Spleen (tissue), 11 donors: Measurements from ENCODE around the gene TRMT61B. TPM values are rescaled to one million over a fixed set of nuclear protein-coding genes. Genes with fewer than 3 reads are reported as not detected.

Experiments
- DNase-seq: peaks from one replicate; pipeline ENCODE4 v3.0.0-alpha.2; 2020
- H3K27ac ChIP-seq, 8 donors: fragments of 200-600 bp; sonication (generic) in 7 of 8; 1 replicate in 4 of 8; 2 replicates in 4 of 8; pipeline versions ENCODE4 v1.5.0 to v1.8.0; 2016 to 2021; ENCODE audit warnings: inconsistent platforms in 4 of 8, mild to moderate bottlenecking in 4 of 8, moderate library complexity in 1 of 8
- H3K27me3 ChIP-seq, 7 donors: fragments of 200-600 bp; sonication (generic) in 6 of 7; replicated peaks in 1 of 7; 1 replicate in 4 of 7; 2 replicates in 3 of 7; pipeline versions ENCODE4 v1.5.0 to v1.8.0; 2016 to 2021; ENCODE audit warnings: inconsistent platforms in 3 of 7, mild to moderate bottlenecking in 1 of 7
- H3K36me3 ChIP-seq, 6 donors: fragments of 200-600 bp; sonication (generic) in 5 of 6; 1 replicate in 4 of 6; 2 replicates in 2 of 6; pipeline versions ENCODE4 v1.5.0 to v1.8.0; 2016 to 2021; ENCODE audit warnings: inconsistent platforms in 2 of 6
- H3K4me1 ChIP-seq, 6 donors: fragments of 200-600 bp; sonication (generic) in 5 of 6; 1 replicate in 3 of 6; 2 replicates in 3 of 6; pipeline versions ENCODE4 v1.5.0 to v1.8.0; 2016 to 2021; ENCODE audit warnings: inconsistent platforms in 3 of 6
- H3K4me3 ChIP-seq, 8 donors: fragments of 200-600 bp; sonication (generic) in 7 of 8; 1 replicate in 4 of 8; 2 replicates in 4 of 8; pipeline versions ENCODE4 v1.5.0 to v1.8.0; 2016 to 2021; ENCODE audit warnings: inconsistent platforms in 4 of 8, mild to moderate bottlenecking in 4 of 8, moderate library complexity in 2 of 8
- H3K9me3 ChIP-seq, 8 donors: fragments of 200-600 bp; sonication (generic) in 7 of 8; 1 replicate in 4 of 8; 2 replicates in 4 of 8; pipeline versions ENCODE4 v1.5.0 to v1.8.0; 2016 to 2021; ENCODE audit warnings: inconsistent platforms in 4 of 8
- POLR2A ChIP-seq, 3 donors: fragments of 450-650 bp; IDR thresholded peaks; one replicate each; pipeline ENCODE4 v1.5.1; 2017; ENCODE audit warnings: antibody characterized with exemption in 3 of 3, mild to moderate bottlenecking in 1 of 3
- POLR2AphosphoS5 ChIP-seq, 3 donors: sonication (generic); formaldehyde crosslinking; IDR thresholded peaks; one replicate each; pipeline ENCODE4 v1.5.1; 2017; ENCODE audit warnings: antibody characterized with exemption in 3 of 3
- WGBS, 5 donors: extraction: QIAGEN DNeasy Blood & Tissue Kit in 3 of 5; methylation state at CpG; one replicate each; pipeline versions ENCODE4 v1.1.5 to v1.1.7; 2013 to 2018; 5-methylcytosine and 5-hydroxymethylcytosine counted together
- intact Hi-C: fragments of 100-400 bp; cut with DNase I; formaldehyde crosslinking; loops from one replicate; pipeline ENCODE4 v1.15.0; 2023; ENCODE audit warnings: low total_unique reads
- polyA plus RNA-seq, 3 donors: library from polyadenylated mRNA; stranded (reverse); fragments of 200-250 nt; gene quantifications; one replicate each; pipeline ENCODE4 v1.2.1, GENCODE V29; 2013
- total RNA-seq, 7 donors: library from RNA; depleted of rRNA in 3 of 7; stranded (reverse); fragments of >200 nt in 3 of 7; fragmentation: NEBNext Ultra II Directional in 4 of 7; extraction: Animal tissue kit (Norgen Biotek cat#: 25700) in 4 of 7; gene quantifications; one replicate each; pipeline versions ENCODE4 v1.1.0 to v1.2.1, GENCODE V29; 2016 to 2021
- TF ChIP-seq, protein P1 (sequence below), 11 experiments: fragments of 200-600 bp in 7 of 11; fragments of 450-650 bp in 4 of 11; sonication (generic) in 4 of 11; IDR thresholded peaks in 8 of 11; conservative IDR thresholded peaks in 3 of 11; 1 replicate in 7 of 11; 2 replicates in 4 of 11; pipeline versions ENCODE4 v1.4.0 to v1.8.0; 2016 to 2021; ENCODE audit warnings: antibody characterized with exemption in 11 of 11, inconsistent platforms in 4 of 11, mild to moderate bottlenecking in 1 of 11
- donor health status: healthy with polysubstance abuse.
- donor health status: DM: no; HTN: no; CAD: no; lungs with moderate emphysema.
- donor health status: DM: no; HTN: no; CAD: no.
- donor health status: Bipolar disorder and iron deficiency.
- donor health status: healthy.
- donor health status: DM: no; HTN: no; CAD: no.
- donor health status: DM: yes; HTN: yes; CAD: no.

The TRMT61B gene
- total and polyA plus RNA-seq, 10 donors: 12.3 to 30.2 (median 15.7) TPM

GRCh38 chr2:28908172-28908571 lies 38.1 kb upstream of the TRMT61B start:
- DNase-seq: no peak
- no peaks in the 10 kb centered on the region for H3K9me3 ChIP-seq
- TF ChIP-seq POLR2A (IDR thresholded peaks at IDR 0.05) (no peak), POLR2AphosphoS5 (IDR thresholded peaks at IDR 0.05) (no peak)
- TF ChIP-seq, protein P1, sequence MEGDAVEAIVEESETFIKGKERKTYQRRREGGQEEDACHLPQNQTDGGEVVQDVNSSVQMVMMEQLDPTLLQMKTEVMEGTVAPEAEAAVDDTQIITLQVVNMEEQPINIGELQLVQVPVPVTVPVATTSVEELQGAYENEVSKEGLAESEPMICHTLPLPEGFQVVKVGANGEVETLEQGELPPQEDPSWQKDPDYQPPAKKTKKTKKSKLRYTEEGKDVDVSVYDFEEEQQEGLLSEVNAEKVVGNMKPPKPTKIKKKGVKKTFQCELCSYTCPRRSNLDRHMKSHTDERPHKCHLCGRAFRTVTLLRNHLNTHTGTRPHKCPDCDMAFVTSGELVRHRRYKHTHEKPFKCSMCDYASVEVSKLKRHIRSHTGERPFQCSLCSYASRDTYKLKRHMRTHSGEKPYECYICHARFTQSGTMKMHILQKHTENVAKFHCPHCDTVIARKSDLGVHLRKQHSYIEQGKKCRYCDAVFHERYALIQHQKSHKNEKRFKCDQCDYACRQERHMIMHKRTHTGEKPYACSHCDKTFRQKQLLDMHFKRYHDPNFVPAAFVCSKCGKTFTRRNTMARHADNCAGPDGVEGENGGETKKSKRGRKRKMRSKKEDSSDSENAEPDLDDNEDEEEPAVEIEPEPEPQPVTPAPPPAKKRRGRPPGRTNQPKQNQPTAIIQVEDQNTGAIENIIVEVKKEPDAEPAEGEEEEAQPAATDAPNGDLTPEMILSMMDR (IDR thresholded peaks at IDR 0.05 in 8 of 11, conservative IDR thresholded peaks at IDR 0.05 in 3 of 11): no peak
- peaks cover 0 to 99% (median 76%) of the 10 kb centered on the region in 6 donors for H3K36me3 ChIP-seq
- WGBS, 5 donors: 0 to 57% (median 0%) methylated on average over 1 of the region's 1 CpG
- intact Hi-C loops: no loop called here
- no peak overlapping the region for H3K27ac ChIP-seq
- H3K4me3 ChIP-seq: no peak overlapping the region
- peaks cover 0 to 7% (median 0%) of the 10 kb centered on the region in 6 donors for H3K4me1 ChIP-seq
- H3K27me3 ChIP-seq: no peaks in the 10 kb centered on the region

DNA sequence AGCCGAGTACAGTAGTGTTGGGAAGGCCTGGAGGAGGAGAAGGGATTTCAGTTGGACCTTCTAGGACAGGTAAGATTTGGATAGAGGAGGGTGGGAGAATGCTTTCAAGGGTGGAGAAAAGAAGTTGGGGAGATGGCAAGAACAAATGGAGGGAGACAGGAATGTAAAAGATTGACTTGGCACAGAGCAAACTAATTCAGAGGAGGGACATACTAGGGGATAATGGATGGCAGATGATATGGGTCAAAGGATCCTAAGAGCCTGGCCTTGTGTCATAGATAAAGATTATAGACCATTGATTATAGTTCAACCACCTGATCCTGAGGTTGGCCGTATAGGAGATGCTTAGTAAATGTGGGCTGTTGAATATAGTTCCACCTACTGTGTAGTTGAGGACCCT lies 36.7 kb upstream of the TRMT61B start:
- H3K36me3 ChIP-seq: peaks cover 0 to 99% (median 71%) of the 10 kb centered on the region in 6 donors
- no peaks in the 10 kb centered on the region for H3K9me3 ChIP-seq
- no peak overlapping the region for H3K27ac ChIP-seq
- peaks cover 0 to 14% (median 0%) of the 10 kb centered on the region in 6 donors for H3K4me1 ChIP-seq
- H3K27me3 ChIP-seq: no peaks in the 10 kb centered on the region
- WGBS, 5 donors: 93 to 100% (median 96%) methylated on average over 2 of the region's 2 CpGs
- H3K4me3 ChIP-seq: no peak overlapping the region
- intact Hi-C loops: no loop called here
- DNase-seq: no peak
- TF ChIP-seq POLR2A (IDR thresholded peaks at IDR 0.05): no peak
- TF ChIP-seq POLR2AphosphoS5 (IDR thresholded peaks at IDR 0.05): no peak
- TF ChIP-seq, protein P1 (IDR thresholded peaks at IDR 0.05 in 8 of 11, conservative IDR thresholded peaks at IDR 0.05 in 3 of 11): no peak

GRCh38 chr2:28906376-28906775 lies 36.3 kb upstream of the TRMT61B start:
- H3K9me3 ChIP-seq: no peaks in the 10 kb centered on the region

DNA sequence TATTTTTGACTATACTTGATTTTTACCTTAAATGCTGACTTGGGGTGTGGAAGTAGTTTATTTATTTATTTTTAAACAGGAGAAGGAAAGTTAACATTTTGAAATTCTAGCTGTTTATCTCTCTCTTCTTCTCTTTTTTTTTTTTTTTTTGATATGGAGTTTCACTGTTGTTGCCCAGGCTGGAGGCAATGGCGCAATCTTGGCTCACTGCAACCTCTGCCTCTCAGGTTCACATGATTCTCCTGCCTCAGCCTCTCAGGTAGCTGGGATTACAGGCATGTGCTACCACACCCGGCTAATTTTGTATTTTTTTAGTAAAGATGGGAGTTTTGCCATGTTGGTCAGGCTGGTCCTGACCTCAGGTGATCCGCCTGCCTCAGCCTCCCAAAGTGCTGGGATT lies 35.4 kb upstream of the TRMT61B start:
- Histone ChIP-seq H3K27ac (no peak overlapping the region), H3K36me3 (peaks cover 0 to 90% (median 59%) of the 10 kb centered on the region in 6 donors), H3K4me1 (peaks cover 0 to 27% (median 7%) of the 10 kb centered on the region in 6 donors), H3K9me3 (no peaks in the 10 kb centered on the region), H3K4me3 (no peak overlapping the region), H3K27me3 (no peaks in the 10 kb centered on the region)
- intact Hi-C loops: no loop called here
- DNase-seq: no peak
- no peak for TF ChIP-seq POLR2AphosphoS5 (IDR thresholded peaks at IDR 0.05)
- no peak for TF ChIP-seq POLR2A (IDR thresholded peaks at IDR 0.05)
- TF ChIP-seq, protein P1 (IDR thresholded peaks at IDR 0.05 in 8 of 11, conservative IDR thresholded peaks at IDR 0.05 in 3 of 11): no peak
- WGBS, 5 donors: 92 to 100% (median 98%) methylated on average over 3 of the region's 3 CpGs

More at GRCh38 chr2:28906376-28906775, 36.3 kb upstream of the TRMT61B start:
- TF ChIP-seq POLR2AphosphoS5 (IDR thresholded peaks at IDR 0.05) (no peak), POLR2A (IDR thresholded peaks at IDR 0.05) (no peak)
- TF ChIP-seq, protein P1 (IDR thresholded peaks at IDR 0.05 in 8 of 11, conservative IDR thresholded peaks at IDR 0.05 in 3 of 11): no peak
- Histone ChIP-seq H3K27ac (no peak overlapping the region), H3K27me3 (no peaks in the 10 kb centered on the region), H3K4me1 (peaks cover 0 to 19% (median 0%) of the 10 kb centered on the region in 6 donors), H3K36me3 (peaks cover 0 to 99% (median 68%) of the 10 kb centered on the region in 6 donors), H3K4me3 (no peak overlapping the region)
- 89 to 98% (median 92%) methylated on average over 4 of the region's 4 CpGs for WGBS, 5 donors
- DNase-seq: no peak
- intact Hi-C loops: no loop called here
